IMR-90 (cell line): Measurements from ENCODE around the gene OPCML.

Experiments used
- BHLHE40 ChIP-seq: fragments of 150-350 bp; IDR thresholded peaks from 2 replicates; pipeline ENCODE4 v1.6.1; 2016; ENCODE audit warnings: mild to moderate bottlenecking, low read depth, low read length
- CTCF ChIP-seq: conservative IDR thresholded peaks from 2 replicates; pipeline ENCODE4 v1.5.1; 2012; ENCODE audit warnings: mild to moderate bottlenecking, low read depth, low read length, improper control_type of control experiment
- MXI1 ChIP-seq: IDR thresholded peaks from 2 replicates; pipeline ENCODE4 v1.6.1; 2012; ENCODE audit warnings: low read depth, mild to moderate bottlenecking, low read length, moderate library complexity, borderline replicate concordance
- RAD21 ChIP-seq: IDR thresholded peaks from 2 replicates; pipeline ENCODE4 v1.6.1; 2012; ENCODE audit warnings: low read length, improper control_type of control experiment

GRCh38 chr11:132414451-132414850 is 1117.8 kb downstream of the OPCML start:
- no peak for TF ChIP-seq MXI1
- no peak for TF ChIP-seq RAD21
- TF ChIP-seq CTCF: no peak
- no peak for TF ChIP-seq BHLHE40
